ENCODE results near the gene SAG.
"Not testable (repeated sequence)": the region's sequence is repeated elsewhere in the genome, so short reads cannot be mapped to it uniquely, and the experiment has no call there.

The SAG gene

DNA sequence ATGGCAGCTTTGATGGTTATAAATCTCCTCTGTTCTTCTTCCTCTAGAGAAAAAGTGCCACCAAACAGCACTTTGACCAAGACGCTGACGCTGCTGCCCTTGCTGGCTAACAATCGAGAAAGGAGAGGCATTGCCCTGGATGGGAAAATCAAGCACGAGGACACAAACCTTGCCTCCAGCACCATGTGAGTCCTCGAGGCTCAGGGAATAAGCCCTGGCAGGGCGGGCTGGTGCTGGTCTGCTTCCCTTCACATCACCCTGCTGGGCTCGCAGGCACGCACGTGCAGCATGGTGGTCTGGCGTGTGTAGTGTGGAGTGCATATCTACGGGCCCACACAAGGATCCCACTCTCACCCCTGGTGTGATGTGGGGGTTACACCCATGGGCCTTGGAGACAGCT is 27.3 kb downstream of the SAG start:
- DNase-seq: no peak

DNA sequence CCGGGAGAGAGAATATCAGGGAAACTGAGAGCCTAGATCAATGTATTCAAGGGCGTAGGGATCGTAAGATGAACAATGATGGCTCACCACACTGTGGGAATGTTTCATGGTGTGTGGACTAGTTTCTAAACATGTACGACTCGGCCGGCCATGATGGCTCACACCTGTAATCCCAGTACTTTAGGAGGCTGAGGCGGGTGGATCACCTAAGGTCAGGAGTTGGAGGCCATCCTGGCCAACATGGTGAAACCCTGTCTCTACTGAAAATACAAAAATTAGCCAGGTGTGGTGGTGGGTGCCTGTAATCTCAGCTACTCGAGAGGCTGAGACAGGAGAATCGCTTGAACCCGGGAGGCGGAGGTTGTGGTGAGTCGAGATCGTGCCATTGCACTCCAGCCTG is 28.5 kb downstream of the SAG start:
- not testable (repeated sequence) for DNase-seq

DNA sequence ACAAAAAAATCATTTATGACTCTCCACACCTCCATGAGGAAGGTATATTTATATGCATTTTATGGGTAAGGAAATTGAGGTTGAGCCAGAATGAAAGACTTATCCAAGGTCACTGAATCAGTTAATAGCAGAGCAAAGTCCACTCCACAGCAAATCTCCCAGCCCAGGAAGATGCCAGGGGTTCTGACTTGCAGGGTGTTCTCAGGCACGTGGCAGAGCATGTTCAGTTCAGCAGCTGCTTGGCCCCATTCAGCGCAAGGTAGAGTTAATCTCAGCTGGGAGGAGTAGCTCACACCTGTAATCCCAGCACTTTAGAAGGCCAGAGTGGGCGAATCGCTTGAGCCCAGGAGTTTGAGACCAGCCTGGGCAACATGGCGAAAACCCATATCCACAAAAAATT is 28.9 kb downstream of the SAG start:
- DNase-seq: no peak

DNA sequence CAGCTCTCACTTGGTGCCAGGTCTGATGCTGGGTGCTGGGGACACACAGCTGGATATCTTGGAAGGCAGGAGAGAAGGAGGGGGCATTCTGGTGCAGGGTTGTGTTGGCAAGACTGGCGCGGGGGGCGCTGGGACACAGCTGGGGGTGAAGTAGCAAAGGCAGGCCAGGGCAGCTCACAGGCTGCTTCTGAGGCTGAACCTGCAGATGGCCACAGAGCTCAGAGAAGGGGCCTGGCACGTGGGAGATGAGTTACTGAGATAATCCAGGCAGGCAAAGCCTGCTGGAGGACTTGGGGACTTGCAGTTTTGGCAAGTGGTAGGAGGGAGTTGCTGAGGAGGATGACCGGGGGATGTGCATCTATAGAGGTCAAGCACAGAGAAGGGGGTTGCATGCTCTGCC is 30.4 kb downstream of the SAG start:
- no peak for DNase-seq

DNA sequence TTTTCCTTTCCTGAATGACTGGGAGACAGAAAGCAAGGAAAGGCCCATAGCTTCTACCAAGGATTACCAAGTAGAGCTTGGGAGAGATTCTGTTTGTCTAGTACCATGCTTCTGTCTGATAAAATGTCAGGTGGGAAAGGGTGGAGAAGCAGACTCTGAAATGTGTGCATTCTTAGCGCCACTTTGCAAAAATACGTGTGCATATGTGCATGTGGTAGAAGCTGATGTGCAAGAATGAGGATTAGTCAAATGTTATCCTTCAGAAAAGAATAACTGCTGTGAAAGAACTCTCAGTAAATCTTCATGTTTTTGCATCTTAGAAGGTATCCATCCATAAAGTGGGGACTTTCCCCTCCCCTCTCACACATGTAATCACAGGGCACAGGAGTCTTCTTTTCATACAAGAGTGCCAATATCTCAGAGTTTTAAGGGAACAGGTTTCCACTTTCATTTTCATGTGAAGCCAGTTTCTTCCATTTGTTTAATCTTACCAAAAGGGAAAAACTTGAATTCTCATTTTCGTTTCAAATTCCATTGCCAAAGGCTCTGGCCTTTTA is 31.3 kb downstream of the SAG start:
- no peak for DNase-seq

DNA sequence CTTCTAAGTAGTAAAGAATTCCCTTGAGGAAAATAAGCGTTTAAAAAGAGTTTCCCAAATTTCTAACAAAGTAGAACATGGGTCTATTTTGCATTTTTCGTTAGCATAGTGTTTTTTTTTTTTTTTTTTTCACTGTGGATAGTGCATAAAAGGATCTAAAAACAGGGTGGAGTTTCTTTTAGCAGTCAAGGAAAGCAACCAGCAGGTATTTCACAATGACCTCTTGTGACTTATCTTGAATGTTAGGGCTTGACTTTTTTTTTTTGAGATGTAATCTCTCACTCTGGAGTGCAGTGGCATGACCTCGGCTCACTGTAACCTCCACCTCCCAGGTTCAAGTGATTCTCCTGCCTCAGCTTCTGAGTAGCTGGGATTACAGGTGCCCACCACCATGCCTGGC is 31.8 kb downstream of the SAG start:
- no peak for DNase-seq

DNA sequence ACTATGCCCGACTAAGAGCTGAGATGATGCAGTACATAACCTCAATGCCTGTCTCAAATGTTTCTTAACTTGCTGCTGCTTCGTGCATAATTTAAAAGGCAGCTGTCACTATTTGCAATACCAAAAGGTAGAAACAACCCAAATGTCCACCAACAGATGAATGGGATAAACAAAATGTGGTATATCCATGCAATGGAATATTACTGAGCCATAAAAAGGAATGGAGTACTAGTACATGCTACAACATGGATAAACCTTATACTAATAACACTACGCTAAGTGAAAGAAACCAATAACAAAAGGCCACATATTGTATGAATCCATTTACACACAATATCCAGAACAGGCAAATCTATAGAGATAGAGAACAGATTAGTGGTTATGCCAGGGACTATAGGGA is 33.7 kb downstream of the SAG start:
- no peak for DNase-seq

DNA sequence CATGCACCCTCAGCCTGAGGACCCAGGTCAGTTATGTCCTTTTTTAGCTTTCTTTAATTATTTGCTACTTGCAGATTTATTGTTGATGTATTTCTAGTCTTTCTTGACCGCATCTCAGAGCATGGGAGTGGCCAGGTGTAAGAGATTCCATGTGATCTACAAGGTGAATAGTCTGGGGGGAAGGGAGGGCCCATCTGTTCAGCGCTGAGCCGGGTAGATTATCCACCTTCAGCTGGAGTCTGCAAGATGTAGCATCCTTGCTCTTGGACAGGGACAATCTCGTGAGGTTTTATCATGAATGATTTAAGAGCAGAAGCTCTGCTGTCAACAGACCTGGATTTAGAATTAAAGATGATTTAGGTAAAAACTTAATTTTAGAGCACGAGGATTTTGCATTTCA is 34.7 kb downstream of the SAG start:
- no peak for DNase-seq

DNA sequence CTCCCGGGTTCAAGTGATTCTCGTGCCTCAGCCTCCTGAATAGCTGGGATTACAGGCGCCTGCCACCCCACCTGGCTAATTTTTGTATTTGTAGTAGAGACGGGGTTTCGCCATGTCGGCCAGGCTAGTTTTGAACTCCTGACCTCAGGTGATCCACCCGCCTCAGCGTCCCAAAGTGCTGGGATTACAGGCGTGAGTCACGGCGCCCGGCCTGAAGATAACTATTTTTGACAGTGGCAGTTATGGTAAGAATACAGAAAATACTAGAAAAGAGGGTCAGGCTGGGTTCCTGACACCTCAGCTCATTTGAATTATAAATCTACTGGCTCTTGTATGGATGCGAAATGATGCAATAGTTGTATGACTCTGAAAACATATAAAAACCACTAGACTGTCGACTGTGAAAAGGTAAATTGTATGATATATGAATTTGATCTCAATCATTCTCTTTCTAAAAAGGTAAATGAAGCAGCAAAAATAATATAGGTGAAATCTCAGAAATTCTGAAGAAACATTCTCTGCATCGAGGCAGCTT is 35.6 kb downstream of the SAG start:
- DNase-seq: no peak

DNA sequence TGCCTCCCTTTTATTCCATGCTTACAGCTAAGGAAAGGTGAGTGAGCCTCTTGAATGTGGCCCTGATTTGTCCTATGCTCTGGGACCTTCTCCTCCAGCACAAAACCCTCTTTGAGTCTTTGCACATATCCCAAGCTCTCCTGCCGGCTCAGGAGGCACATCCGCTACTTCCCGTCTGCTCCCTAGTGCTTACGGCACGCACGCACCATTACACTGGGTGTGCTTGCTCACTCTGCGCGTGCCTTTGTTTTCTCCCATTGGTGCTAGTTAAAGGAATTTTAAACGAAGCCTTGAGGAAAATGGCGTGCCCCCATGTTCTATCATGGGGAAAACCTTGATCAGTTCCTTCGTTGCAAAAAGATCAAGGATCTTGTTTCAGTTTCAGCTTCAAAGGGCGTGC is 38.8 kb downstream of the SAG start:
- no peak for DNase-seq

DNA sequence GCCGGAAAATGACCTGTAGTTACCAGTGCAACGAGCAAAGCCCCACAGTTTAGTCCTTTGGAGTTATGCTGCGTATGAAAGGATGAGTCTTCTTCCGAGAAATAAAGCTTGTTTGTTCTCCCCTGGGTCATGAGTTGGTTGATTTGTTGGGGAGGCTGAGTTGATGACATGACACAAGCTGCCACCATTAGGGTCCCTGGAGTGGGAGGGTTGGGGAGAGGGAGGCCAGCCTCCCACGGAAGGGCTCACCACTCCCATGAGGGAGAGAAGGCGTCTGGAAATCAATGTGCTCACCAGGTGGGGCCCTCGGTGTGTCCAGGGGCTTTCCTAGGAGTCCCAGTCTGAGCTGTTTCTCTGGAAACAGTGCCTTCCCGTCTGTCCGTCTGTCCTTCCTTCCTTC is 39.3 kb downstream of the SAG start:
- no peak for DNase-seq

DNA sequence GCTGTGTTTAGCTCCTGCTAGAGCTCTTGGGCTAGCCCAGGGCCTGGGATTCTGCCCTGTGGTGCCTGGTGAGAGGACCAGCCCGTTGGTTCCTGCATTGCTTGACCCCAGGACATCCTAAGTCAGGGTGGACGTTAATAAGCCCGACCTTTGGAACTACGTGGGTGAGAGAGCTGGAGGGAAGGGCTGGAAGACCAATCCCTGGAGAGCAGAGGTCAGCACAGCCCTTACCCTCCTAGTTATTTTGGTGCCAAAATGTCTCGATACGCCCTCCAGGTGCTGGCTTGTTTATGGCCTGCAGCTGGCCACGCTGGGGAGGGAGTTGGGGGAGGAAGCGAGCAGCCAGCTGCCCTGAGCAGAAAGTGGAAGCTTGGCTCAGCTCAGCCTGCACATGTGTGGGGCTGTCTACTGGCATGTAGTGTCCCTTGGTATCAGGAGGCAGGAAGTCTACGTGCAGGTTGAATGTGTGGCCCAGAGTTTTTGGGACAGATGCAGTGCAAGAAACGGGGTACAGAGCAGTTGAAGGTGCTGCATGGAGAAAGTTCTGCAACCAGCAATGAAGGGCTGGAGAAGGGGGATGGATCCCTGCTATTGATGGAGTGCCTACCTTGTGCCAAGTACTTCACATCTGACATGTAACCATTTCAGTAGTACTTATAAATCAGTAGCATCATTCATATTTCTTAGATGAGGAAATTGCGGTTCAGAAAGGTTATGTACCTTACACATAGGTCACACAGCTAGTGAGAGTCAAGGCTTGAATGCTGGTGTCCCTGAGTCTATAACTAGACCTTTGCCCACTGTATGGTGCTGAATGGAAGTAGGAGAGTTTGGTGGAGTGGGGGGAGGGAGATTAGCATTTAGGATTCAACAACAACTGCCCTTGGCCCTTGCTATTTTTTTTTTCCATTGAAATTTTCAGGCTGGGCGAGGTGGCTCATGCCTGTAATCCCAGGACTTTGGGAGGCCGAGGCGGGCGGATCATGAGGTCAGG is 41.7 kb downstream of the SAG start:
- no peak for DNase-seq

DNA sequence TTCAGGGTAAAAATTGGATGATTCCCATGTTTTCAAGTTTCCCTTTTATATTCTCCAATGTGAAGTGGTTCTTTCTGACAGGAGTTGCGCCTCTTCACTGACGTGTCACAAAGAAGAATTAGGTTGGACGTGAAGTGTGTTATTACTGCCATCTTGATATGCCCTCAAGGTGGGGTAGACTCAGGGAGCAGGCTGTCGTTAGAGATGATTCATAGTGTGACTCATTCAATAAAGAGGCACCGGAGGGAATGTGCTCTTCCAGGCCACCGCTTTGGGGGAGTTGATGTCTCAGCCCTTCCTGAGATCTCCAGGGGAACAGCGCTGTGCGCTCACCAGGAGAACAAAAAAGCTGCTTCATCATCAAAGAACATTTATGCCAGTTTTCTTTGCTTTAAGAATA is 43.1 kb downstream of the SAG start:
- DNase-seq: no peak

DNA sequence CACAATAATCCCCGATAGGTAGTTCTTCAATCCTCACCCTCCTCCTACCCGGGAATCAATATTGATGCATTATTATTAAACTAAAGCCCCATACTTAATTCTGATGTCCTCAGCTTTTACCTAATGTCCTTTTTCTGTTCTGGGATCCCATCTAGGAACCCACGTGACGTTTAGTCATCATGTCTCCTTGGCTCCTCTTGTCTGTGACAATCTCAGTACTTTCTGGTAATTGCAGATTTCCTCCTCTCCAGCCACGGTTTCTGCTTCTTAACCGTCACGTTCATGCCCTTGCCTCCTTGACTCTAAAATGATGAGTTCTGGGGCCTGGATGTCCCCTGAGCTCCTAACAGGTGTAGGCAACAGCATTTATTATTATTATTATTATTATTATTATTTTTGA is 43.8 kb downstream of the SAG start:
- no peak for DNase-seq

DNA sequence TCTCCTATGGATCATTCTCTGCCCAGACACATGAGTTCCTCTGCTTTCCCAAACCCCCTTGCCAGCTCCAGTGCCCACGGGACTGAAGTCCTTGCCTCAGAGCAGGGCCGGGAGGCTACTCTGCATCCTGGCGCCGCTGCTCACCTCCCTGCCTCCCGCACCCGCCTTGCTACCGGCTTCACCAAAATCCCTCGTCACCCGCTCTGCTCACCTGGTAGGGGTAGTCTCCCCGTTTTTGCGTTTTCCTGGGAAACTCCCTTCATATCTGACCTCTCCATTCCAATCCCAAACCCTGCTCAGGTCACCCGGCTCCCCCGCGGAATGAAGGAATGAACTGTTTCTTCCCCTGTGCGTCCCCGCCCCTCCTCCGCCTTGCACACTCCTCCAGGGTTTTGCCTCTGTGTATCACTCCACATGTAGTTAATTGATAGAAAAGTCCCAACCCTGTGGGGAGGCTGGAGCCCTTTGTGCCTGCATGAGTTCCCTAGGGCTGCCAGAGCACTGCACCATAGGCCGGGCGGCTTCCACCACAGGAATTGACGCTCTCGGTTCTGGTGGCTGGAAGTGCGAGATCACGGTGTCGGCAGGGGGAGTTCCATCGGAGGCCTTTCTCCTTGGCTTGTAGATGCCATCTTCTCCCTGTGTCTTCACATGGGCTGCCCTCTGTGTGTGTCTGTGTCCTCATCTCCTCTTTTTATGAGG is 44.7 kb downstream of the SAG start:
- no peak for DNase-seq

DNA sequence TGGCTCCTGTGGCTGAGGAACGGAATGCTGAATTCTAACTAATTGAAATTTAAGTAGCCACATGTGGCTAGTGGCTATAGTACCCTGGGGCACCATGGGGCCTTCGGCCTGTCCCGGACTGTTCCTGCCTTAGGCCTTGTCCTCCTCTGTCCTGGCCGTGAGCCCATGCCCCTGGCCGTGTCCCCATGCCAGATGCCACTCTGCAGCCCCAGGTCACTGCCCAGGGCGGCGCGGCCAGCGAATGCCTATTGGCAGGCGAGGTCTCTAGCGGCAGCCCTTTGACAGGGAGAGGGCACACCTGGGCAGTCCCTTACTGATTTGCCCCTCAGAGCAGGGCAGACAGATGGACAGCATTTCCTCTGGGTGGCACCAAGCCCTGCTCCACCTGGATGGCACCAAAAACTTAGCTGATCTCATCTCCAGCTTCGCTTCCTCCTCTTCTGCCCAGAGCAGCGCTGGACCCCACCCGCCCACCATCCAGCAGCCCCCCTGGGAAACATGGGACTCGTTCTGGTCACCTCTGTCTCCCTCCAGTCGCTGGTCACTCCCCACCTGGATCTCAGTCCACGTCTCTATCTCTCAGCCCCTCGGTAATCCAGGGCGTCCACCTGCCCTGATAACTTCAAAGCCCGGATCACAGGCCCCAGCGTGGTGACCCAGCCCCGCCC is 45.6 kb downstream of the SAG start:
- DNase-seq: no peak

DNA sequence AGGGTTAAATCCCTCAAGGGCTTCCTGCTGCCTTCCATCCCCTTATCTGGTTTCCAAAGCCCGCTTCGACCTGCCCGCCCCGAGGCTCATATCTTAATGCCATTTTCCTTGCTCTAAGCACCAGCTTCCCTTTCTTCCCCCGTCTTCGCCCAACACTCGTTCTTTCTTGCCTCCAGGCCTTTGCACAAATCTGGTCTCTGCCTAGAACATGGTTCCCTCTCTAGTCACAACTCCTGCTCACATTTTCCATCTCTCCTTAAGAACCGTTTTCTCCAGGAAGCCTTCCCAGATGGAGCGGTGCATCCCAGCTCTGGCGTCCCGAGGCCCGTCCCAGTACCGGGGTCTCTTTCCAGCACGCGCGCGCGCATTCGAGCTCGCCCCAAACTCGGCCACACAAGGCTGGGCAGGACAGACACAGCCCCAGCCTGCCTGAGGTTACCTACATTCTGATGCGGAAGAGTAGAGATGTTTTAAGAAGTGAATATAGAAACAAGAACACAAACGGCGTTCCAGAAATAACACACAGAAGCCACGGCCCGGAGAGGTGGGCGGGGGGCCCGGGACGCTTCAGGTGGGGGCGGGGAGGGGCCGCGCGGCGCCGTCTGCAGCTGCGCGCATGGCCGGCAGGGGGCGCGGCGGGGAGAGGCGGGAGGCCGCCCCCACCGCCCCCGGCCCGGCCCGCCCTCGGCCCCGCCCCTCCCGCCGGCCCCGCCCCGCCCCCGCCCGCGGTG is 46.3 kb downstream of the SAG start, which contains the start of gene DGKD:
TSS of gene DGKD (plus strand) at position 726 of the 731 bp plus-strand sequence. CDS start 25 bp downstream, outside the sequence.
- peak; percentile 23 for DNase-seq

DNA sequence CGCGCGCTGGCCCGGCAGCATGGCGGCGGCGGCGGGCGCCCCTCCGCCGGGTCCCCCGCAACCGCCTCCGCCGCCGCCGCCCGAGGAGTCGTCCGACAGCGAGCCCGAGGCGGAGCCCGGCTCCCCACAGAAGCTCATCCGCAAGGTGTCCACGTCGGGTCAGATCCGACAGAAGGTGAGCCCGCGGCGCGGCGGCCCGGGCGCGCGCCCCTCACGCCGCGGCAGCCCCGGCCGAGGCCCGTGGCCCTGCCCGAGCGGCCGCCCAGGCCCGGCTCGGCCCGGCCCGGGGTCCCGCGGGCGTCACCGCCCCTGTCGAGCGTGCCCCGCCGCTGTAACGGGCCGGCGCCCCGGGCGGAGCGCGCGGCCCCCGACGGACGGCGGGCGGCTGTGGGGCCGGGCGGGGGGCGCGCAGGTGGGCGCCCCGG is 46.9 kb downstream of the SAG start:
- DNase-seq: no peak

DNA sequence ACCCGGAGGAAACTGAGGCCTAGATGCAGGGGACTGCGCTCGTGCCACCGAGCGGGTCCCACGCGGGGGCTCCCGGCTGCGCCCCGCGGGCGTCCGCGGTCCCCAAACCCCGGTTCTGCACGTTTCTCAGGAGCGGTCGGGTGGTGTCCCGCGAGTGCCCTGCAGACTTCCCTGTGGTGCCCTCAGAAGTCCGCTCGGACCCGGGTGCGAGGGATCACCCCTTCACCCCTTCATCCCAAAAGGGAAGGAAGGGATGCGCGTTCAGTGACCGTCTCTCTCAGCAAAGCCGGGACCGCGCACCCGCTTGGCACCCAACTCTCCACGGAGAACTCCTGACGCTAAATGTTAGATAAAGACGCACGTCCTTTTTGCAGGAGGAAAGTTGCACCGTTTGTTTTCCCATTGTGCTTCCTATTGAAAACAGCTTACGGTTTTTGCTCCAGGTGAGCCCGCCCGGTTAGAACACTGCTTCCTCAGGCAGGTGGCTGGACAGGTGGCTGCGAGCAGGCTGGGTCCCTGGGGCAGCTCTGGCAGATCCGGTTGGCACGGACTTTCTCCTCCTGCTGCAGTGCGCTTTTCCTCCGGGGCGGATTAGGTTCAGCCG is 47.5 kb downstream of the SAG start:
- no peak for DNase-seq

DNA sequence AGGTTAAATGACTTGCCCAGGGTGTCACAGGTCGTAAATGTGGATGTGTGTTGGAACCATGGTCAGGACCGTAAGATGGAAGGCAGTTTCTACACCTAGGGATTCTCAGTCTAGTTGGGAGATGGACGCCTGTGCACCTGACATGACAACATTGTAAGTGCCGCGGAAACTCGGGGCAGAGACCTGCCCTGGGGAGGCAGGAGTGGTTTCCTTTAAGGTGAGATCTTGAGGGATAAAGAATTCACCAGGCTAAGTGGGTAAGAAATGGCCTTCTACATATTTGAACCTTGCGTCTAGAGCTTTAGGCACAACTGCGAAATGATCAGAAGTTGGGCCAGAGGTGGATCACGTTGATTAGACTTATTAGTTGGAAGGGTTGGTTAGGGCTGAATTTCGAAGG is 48.3 kb downstream of the SAG start:
- no peak for DNase-seq

DNA sequence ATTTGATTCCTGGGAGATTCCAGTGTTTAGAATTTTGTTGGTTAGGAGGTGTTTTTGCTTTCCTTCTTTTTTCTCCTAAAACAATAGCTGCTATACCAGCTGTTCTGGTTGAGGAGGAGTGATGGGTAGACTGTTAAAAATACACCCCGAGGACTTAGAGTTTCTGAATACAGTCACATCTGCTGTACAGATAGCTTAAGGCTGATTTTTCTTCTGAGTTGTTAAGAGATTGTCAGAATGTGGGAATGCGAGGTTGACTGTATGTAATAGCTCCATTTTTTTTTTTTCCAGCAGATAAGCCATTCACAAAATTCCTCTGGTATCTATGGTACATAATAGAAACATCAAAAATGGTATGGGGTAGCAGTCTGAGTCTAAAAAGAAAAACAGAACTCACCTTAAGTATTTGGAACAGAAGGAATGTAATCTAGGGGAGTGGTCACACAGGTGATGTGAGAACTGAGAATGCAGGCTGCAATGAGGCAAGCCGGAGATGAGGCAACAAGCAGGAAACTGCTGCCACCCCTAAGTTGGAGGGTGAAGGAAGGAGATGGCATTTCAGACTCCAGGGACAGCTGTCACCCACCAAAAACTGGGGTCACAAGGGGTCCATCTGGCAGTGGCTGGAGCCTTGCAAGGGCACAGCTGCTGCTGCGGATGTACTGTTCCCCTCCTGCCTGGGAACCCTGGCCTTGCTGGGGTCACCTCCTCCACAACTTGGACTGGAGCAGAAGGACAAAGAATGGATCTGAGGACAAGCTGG is 49.1 kb downstream of the SAG start:
- DNase-seq: no peak
